ENCODE measurements around the gene CD4. TPM values are rescaled to one million over a fixed set of nuclear protein-coding genes. Genes with fewer than 3 reads are reported as not detected.

Gene CD4
- polyA plus RNA-seq, 1 of the 3 experiments (the other 2 are of a cell fraction), result 0.02 TPM

GRCh38 chr12:6768437-6768914 is 20.9 kb upstream of the CD4 start:
- no peak for DNase-seq
- 25% methylated on average over 6 of the region's 6 CpGs for WGBS (ENCODE audit: low lambda C conversion rate)
- CTCF ChIA-PET, result interaction anchor here (0.8 to 15.2 kb wide), 8 partner anchors 10 to 153 kb away, joined by 3 to 343 read pairs (median 5); partner anchors contain the start of genes MLF2 and P3H3
- peaks cover 40% of the 10 kb centered on the region for H4K20me1 ChIP-seq (ENCODE audit: insufficient read depth)
- H3K79me2 ChIP-seq (ENCODE audit: insufficient read depth), result peaks cover 40% of the 10 kb centered on the region
- TF ChIP-seq SIN3A (IDR thresholded peaks at IDR 0.05; ENCODE audit: borderline replicate concordance, low read depth, low read length) (no peak), MAX (IDR thresholded peaks at IDR 0.05; ENCODE audit: low read depth) (0 out of 2 replicates have a peak, but pooled peaks have one; percentile 4)
- peaks cover 22% of the 10 kb centered on the region for H3F3A ChIP-seq (replicated peaks; ENCODE audit: insufficient read depth)
- H2AFZ ChIP-seq (ENCODE audit: low read depth), result no peak overlapping the region
- H3K9ac ChIP-seq, result peak overlapping the region; percentile 90
- peak overlapping the region; percentile 82 to 93 for H3K4me3 ChIP-seq (ENCODE audit: low read depth in 2 of 2, low read length in 1 of 2)
- no peaks in the 10 kb centered on the region for H3K9me2 ChIP-seq
- peak overlapping the region; percentile 96 for H3K4me2 ChIP-seq
- H3K4me1 ChIP-seq (ENCODE audit: control insufficient read depth in 1 of 2, insufficient read depth in 2 of 2, low read depth in 1 of 2, low read length in 1 of 2), result peaks cover 22 to 50% of the 10 kb centered on the region in 2 experiments
- no peaks in the 10 kb centered on the region for H3K27me3 ChIP-seq (ENCODE audit: insufficient read depth)
- POLR2A ChIA-PET, result interaction anchor here (1.9 to 4.8 kb wide), 3 partner anchors 9 to 45 kb away, joined by 6 to 89 read pairs (median 31); partner anchors contain the start of genes COPS7A and MLF2
- H3K9me3 ChIP-seq, result no peaks in the 10 kb centered on the region
- peak overlapping the region; percentile 43 to 95; a peak in 2 of 4 replicates for H3K27ac ChIP-seq (ENCODE audit: low read depth in 2 of 2, low read length in 1 of 2)
- H3K36me3 ChIP-seq (replicated peaks in 1 of 2; ENCODE audit: control insufficient read depth in 1 of 2, insufficient read depth in 2 of 2, low read length in 1 of 2), result peaks cover 17 to 20% of the 10 kb centered on the region in 2 experiments

- Histone ChIP-seq H3K4me2 (peak overlapping the region; percentile 96), H3K9ac (peak overlapping the region; percentile 90), H3K9me3 (no peaks in the 10 kb centered on the region), H3K36me3 (replicated peaks in 1 of 2; ENCODE audit: control insufficient read depth in 1 of 2, insufficient read depth in 2 of 2, low read length in 1 of 2) (peaks cover 17 to 20% of the 10 kb centered on the region in 2 experiments), H3K27ac (ENCODE audit: low read depth in 2 of 2, low read length in 1 of 2) (peak overlapping the region; percentile 43 to 95; a peak in 2 of 4 replicates), H3K4me3 (ENCODE audit: low read depth in 2 of 2, low read length in 1 of 2) (peak overlapping the region; percentile 82 to 93), H4K20me1 (ENCODE audit: insufficient read depth) (peaks cover 40% of the 10 kb centered on the region), H2AFZ (ENCODE audit: low read depth) (no peak overlapping the region), H3K4me1 (ENCODE audit: control insufficient read depth in 1 of 2, insufficient read depth in 2 of 2, low read depth in 1 of 2, low read length in 1 of 2) (peaks cover 22 to 44% of the 10 kb centered on the region in 2 experiments; a peak in 3 of 4 replicates), H3K27me3 (ENCODE audit: insufficient read depth) (no peaks in the 10 kb centered on the region), H3K9me2 (no peaks in the 10 kb centered on the region), H3F3A (replicated peaks; ENCODE audit: insufficient read depth) (peaks cover 22% of the 10 kb centered on the region), H3K79me2 (ENCODE audit: insufficient read depth) (peaks cover 40% of the 10 kb centered on the region)
- peak; percentile 81 for DNase-seq
- ChIA-PET CTCF (interaction anchor here (0.9 to 15.2 kb wide), 8 partner anchors 9 to 59 kb away, joined by 3 to 343 read pairs (median 4); partner anchors contain the start of genes MLF2 and P3H3), POLR2A (interaction anchor here (0.6 to 4.8 kb wide), 5 partner anchors 8 to 155 kb away, joined by 3 to 89 read pairs (median 6); partner anchors contain the start of genes COPS7A, MLF2 and ZNF384)
- TF ChIP-seq FOXJ3 (CRISPR knock-in tag; IDR thresholded peaks at IDR 0.05) (no peak), USF2 (IDR thresholded peaks at IDR 0.05; ENCODE audit: borderline replicate concordance, low read depth, low read length) (no peak), GATA2 (CRISPR knock-in tag; IDR thresholded peaks at IDR 0.05) (no peak), FOXM1 (IDR thresholded peaks at IDR 0.05; ENCODE audit: low read depth) (no peak), MEF2A (IDR thresholded peaks at IDR 0.05; ENCODE audit: borderline replicate concordance, low read depth) (no peak), PBX3 (IDR thresholded peaks at IDR 0.05) (no peak), TCF12 (IDR thresholded peaks at IDR 0.05) (no peak), TAF1 (IDR thresholded peaks at IDR 0.05; ENCODE audit: borderline replicate concordance, low read depth, low read length) (no peak), POLR2AphosphoS5 (IDR thresholded peaks at IDR 0.05; ENCODE audit: low read depth, low read length) (no peak), GABPA (IDR thresholded peaks at IDR 0.05; ENCODE audit: low read depth) (no peak), SMC3 (IDR thresholded peaks at IDR 0.05; ENCODE audit: low read depth, low read length) (no peak)
- WGBS (ENCODE audit: low lambda C conversion rate), result 62% methylated on average over 6 of the region's 6 CpGs
Measured at GRCh38 chr12:6768990-6769389, 20.3 kb upstream of the CD4 start.
